Heart right ventricle (tissue), 16 donors: ENCODE data around the gene LRP1-AS. TPM values are rescaled to one million over a fixed set of nuclear protein-coding genes. Genes with fewer than 3 reads are reported as not detected.

ENCODE experiments used
- ATAC-seq, 8 donors: fragments of 200-7000 bp; cut with Tn5 transposase; one replicate each; pipeline ENCODE4 v1.9.1; 2020; ENCODE audit warnings: mild to moderate bottlenecking in 8 of 8, moderate library complexity in 8 of 8, moderate number of reproducible peaks in 1 of 8
- DNase-seq, 2 donors: peaks; one replicate each; pipeline ENCODE4 v3.0.0-alpha.2; 2020
- H3K27ac ChIP-seq, 10 donors: fragments of 200-600 bp; sonication (generic) in 2 of 10; one replicate each; pipeline versions ENCODE4 v1.5.0 to v1.8.0; 2020 to 2022; ENCODE audit warnings: mild to moderate bottlenecking in 3 of 10
- H3K27me3 ChIP-seq, 7 donors: fragments of 200-600 bp; one replicate each; pipeline ENCODE4 v1.8.0; 2021 to 2022; ENCODE audit warnings: mild to moderate bottlenecking in 2 of 7
- H3K36me3 ChIP-seq, 9 donors: fragments of 200-600 bp; sonication (generic) in 1 of 9; one replicate each; pipeline versions ENCODE4 v1.5.0 to v1.8.0; 2020 to 2022; ENCODE audit warnings: mild to moderate bottlenecking in 2 of 9
- H3K4me1 ChIP-seq, 9 donors: fragments of 200-600 bp; sonication (generic) in 1 of 9; one replicate each; pipeline versions ENCODE4 v1.5.0 to v1.8.0; 2020 to 2022; ENCODE audit warnings: mild to moderate bottlenecking in 4 of 9
- H3K4me3 ChIP-seq, 10 donors: fragments of 200-600 bp; sonication (generic) in 2 of 10; one replicate each; pipeline versions ENCODE4 v1.5.0 to v1.8.0; 2020 to 2022; ENCODE audit warnings: mild to moderate bottlenecking in 7 of 10, moderate library complexity in 2 of 10
- H3K9me3 ChIP-seq, 11 donors: fragments of 200-600 bp in 10 of 11; sonication (generic) in 2 of 11; one replicate each; pipeline versions ENCODE4 v1.5.0 to v1.8.0; 2013 to 2022; ENCODE audit warnings: mild to moderate bottlenecking in 2 of 11, control low read depth in 1 of 11, moderate library complexity in 1 of 11
- CTCF ChIP-seq, 9 donors: fragments of 200-600 bp; sonication (generic) in 2 of 9; IDR thresholded peaks; one replicate each; pipeline versions ENCODE4 v1.5.0 to v1.8.0; 2021 to 2022; ENCODE audit warnings: antibody characterized with exemption in 9 of 9, mild to moderate bottlenecking in 5 of 9, moderate library complexity in 1 of 9
- WGBS, 2 donors: extraction: QIAGEN DNeasy Blood & Tissue Kit; methylation state at CpG; one replicate each; pipeline ENCODE4 v1.1.7; 2013; ENCODE audit warnings: inconsistent platforms in 1 of 2; 5-methylcytosine and 5-hydroxymethylcytosine counted together
- intact Hi-C, 10 donors: fragments of 100-400 bp; cut with DNase I; formaldehyde crosslinking; loops; one replicate each; pipeline versions ENCODE4 v1.11.1 to v1.14.2; 2022
- microRNA-seq, 2 donors: library from miRNA; unstranded; fragments of <30 nt; microRNA quantifications; one replicate each; pipeline ENCODE4 v1.2.0, GENCODE V29; 2021
- polyA plus RNA-seq, 2 donors: library from polyadenylated mRNA; stranded (reverse); fragments of 200-250 nt; gene quantifications; one replicate each; pipeline ENCODE4 v1.2.3, GENCODE V29; 2013
- total RNA-seq, 10 donors: library from RNA; stranded (reverse); fragmentation: NEBNext Ultra II Directional in 3 of 10; extraction: Animal tissue kit (Norgen Biotek cat#: 25700) in 3 of 10; gene quantifications; one replicate each; pipeline versions ENCODE4 v1.2.1 to v1.2.4, GENCODE V29; 2021 to 2023
- donor health status: Arrhythmogenic right ventricular cardiomyopathy.
- donor health status: ischemic (EF 13 %, LVEDD 7.1; RV severe dilation, severe dysfunction).
- donor health status: healthy with polysubstance abuse.
- donor health status: DM: no; HTN: yes; CAD: no.
- donor health status: DM: no; HTN: no; CAD: no.
- donor health status: ischemic (EF 25% LVEDD 6.9; RV normal size, moderate dysfunction).
- donor health status: ischemic (EF 25% LVEDD 5.7; RV mildly dilated, moderate dysfunction).
- donor health status: healthy.
- donor health status: DM: yes; HTN: yes; CAD: no.
- donor health status: Ischemic cardiomyopathy.
- donor health status: ischemic (EF 35%, LVEDD 5.7; RV mildly dilated, moderate dysfunction).
- donor health status: nonischemic (EF 11% LVEDD 7.7; RV severe dilation, severe dysfunction).
- donor health status: DM: yes; HTN: yes; CAD: no.
- donor health status: PGD.
- donor health status: ischemic (EF 29% LVEDD 5.4; RV normal size, mild dysfunction).
- donor health status: nonischemic (EF 23%, LVEDD 6.1; RV moderate dilation, normal function).

Gene LRP1-AS
- total and polyA plus RNA-seq, 12 donors = not detected

- H3K9me3 ChIP-seq = no peaks in the 10 kb centered on the region
- peaks cover 4 to 39% (median 23%) of the 10 kb centered on the region in 9 donors for H3K4me1 ChIP-seq
- TF ChIP-seq CTCF (IDR thresholded peaks at IDR 0.05) = no peak
- no peaks in the 10 kb centered on the region for H3K27me3 ChIP-seq
- H3K4me3 ChIP-seq = no peak overlapping the region
- H3K27ac ChIP-seq = no peak overlapping the region
- peaks cover 0 to 96% (median 50%) of the 10 kb centered on the region in 9 donors for H3K36me3 ChIP-seq
- ATAC-seq = no peak
- intact Hi-C loops = no loop called here
- WGBS, 2 donors = 86 to 95% methylated on average over 8 of the region's 8 CpGs
- DNase-seq = no peak
Measured at GRCh38 chr12:57096748-57097553, 50.5 kb downstream of the LRP1-AS start.

GRCh38 chr12:57096099-57096572 lies 51.3 kb downstream of the LRP1-AS start:
- H3K27ac ChIP-seq = no peak overlapping the region
- no peak for DNase-seq

GRCh38 chr12:57095440-57095839 lies 52.0 kb downstream of the LRP1-AS start:
- Histone ChIP-seq H3K27me3 (no peaks in the 10 kb centered on the region), H3K4me3 (no peak overlapping the region), H3K36me3 (peaks cover 0 to 94% (median 50%) of the 10 kb centered on the region in 9 donors), H3K9me3 (no peaks in the 10 kb centered on the region), H3K27ac (no peak overlapping the region), H3K4me1 (peaks cover 14 to 53% (median 38%) of the 10 kb centered on the region in 9 donors)
- WGBS, 2 donors = 84 to 85% methylated on average over 3 of the region's 3 CpGs
- intact Hi-C loops = no loop called here
- DNase-seq = no peak
- no peak for TF ChIP-seq CTCF (IDR thresholded peaks at IDR 0.05)
- ATAC-seq = no peak

More at GRCh38 chr12:57096099-57096572, 51.3 kb downstream of the LRP1-AS start:
- peaks cover 7 to 46% (median 31%) of the 10 kb centered on the region in 9 donors for H3K4me1 ChIP-seq
- peaks cover 0 to 96% (median 50%) of the 10 kb centered on the region in 9 donors for H3K36me3 ChIP-seq
- WGBS, 2 donors = 82 to 83% methylated on average over 6 of the region's 6 CpGs
- TF ChIP-seq CTCF (IDR thresholded peaks at IDR 0.05) = no peak
- no peaks in the 10 kb centered on the region for H3K9me3 ChIP-seq
- no peak for ATAC-seq
- no peaks in the 10 kb centered on the region for H3K27me3 ChIP-seq
- intact Hi-C loops = no loop called here
- no peak overlapping the region for H3K4me3 ChIP-seq

Small RNAs within 50 kb of the gene (microRNA-seq; reads per million reads assigned to microRNA genes)
- gene MIR1228 = 0 to 4.6 reads per million in 2 donors

Other genes starting within 250 kb of the LRP1-AS start
- under 1 TPM in 2 of 10 donors, not detected in 8; 0.14 to 0.28 TPM for gene SDR9C7, start 213.2 kb downstream of the LRP1-AS start, total RNA-seq
- under 1 TPM; 0.04 to 0.29 TPM for gene SDR9C7, start 213.2 kb downstream of the LRP1-AS start, polyA plus RNA-seq
- gene RDH16, start 190.0 kb downstream of the LRP1-AS start, total RNA-seq = under 1 TPM in 8 of 10 donors, not detected in 2; 0.12 to 0.32 (median 0.23) TPM
- gene RDH16, start 190.0 kb downstream of the LRP1-AS start, polyA plus RNA-seq = under 1 TPM; 0.12 to 0.59 TPM
- gene ZBTB39, start 141.1 kb downstream of the LRP1-AS start, total RNA-seq = 1 to 10 TPM; 2.7 to 4.3 (median 3.6) TPM
- gene ZBTB39, start 141.1 kb downstream of the LRP1-AS start, polyA plus RNA-seq = 1 to 10 TPM; 1.2 to 1.3 TPM
- gene TAC3, start 131.1 kb downstream of the LRP1-AS start, total RNA-seq = not detected
- gene TAC3, start 131.1 kb downstream of the LRP1-AS start, polyA plus RNA-seq = not detected
- under 1 TPM in 1 of 10 donors, not detected in 9; 0.08 TPM for gene MYO1A, start 97.5 kb downstream of the LRP1-AS start, total RNA-seq
- gene MYO1A, start 97.5 kb downstream of the LRP1-AS start, polyA plus RNA-seq = under 1 TPM in 1 of 2 donors, not detected in 1; 0.01 TPM
- gene NEMP1, start 68.8 kb downstream of the LRP1-AS start, total RNA-seq = 1 to 10 TPM; 2.4 to 6.3 (median 3.9) TPM
- 1 to 10 TPM; 1.1 to 2.9 TPM for gene NEMP1, start 68.8 kb downstream of the LRP1-AS start, polyA plus RNA-seq
- 10 to 100 TPM in 9 of 10 donors, 1 to 10 TPM in 1; 9.5 to 16.2 (median 12.0) TPM for gene NAB2, start 58.5 kb downstream of the LRP1-AS start, total RNA-seq
- 10 to 100 TPM; 15.0 to 20.2 TPM for gene NAB2, start 58.5 kb downstream of the LRP1-AS start, polyA plus RNA-seq
- gene STAT6, start 36.3 kb downstream of the LRP1-AS start, total RNA-seq = 10 to 100 TPM; 23.3 to 72.3 (median 38.0) TPM
- gene STAT6, start 36.3 kb downstream of the LRP1-AS start, polyA plus RNA-seq = 10 to 100 TPM; 36.0 to 77.8 TPM
- 100 to 1,000 TPM in 4 of 10 donors, 10 to 100 TPM in 6; 46.3 to 259 (median 82.7) TPM for gene LRP1, start 19.1 kb downstream of the LRP1-AS start, total RNA-seq
- 10 to 100 TPM; 46.6 to 46.7 TPM for gene LRP1, start 19.1 kb downstream of the LRP1-AS start, polyA plus RNA-seq
- gene NXPH4, start 69.2 kb upstream of the LRP1-AS start, total RNA-seq = 1 to 10 TPM in 7 of 10 donors, under 1 TPM in 3; 0.18 to 6.2 (median 2.3) TPM
- gene NXPH4, start 69.2 kb upstream of the LRP1-AS start, polyA plus RNA-seq = 1 to 10 TPM in 1 of 2 donors, under 1 TPM in 1; 0.66 to 1.8 TPM
- gene SHMT2, start 82.1 kb upstream of the LRP1-AS start, total RNA-seq = 10 to 100 TPM; 24.4 to 47.6 (median 27.1) TPM
- gene SHMT2, start 82.1 kb upstream of the LRP1-AS start, polyA plus RNA-seq = 10 to 100 TPM; 14.3 to 49.8 TPM
- gene STAC3, start 103.6 kb upstream of the LRP1-AS start, total RNA-seq = 1 to 10 TPM in 4 of 10 donors, under 1 TPM in 6; 0.30 to 2.9 (median 0.98) TPM
- 1 to 10 TPM in 1 of 2 donors, under 1 TPM in 1; 0.81 to 1.7 TPM for gene STAC3, start 103.6 kb upstream of the LRP1-AS start, polyA plus RNA-seq